GM12892 (cell line): ENCODE measurements around the gene AGRN.

Experiments
- POLR2A ChIP-seq: IDR thresholded peaks from 2 replicates; pipeline ENCODE4 v1.6.1; 2011; ENCODE audit warnings: low read depth, low read length, control low read depth
- POLR2AphosphoS5 ChIP-seq: IDR thresholded peaks from 2 replicates; pipeline ENCODE4 v1.6.1; 2011; ENCODE audit warnings: low read depth, low read length, control low read depth
- TAF1 ChIP-seq: IDR thresholded peaks from 2 replicates; pipeline ENCODE4 v1.6.1; 2011; ENCODE audit warnings: low read depth, mild to moderate bottlenecking, control low read depth, low read length, borderline replicate concordance

- TF ChIP-seq POLR2AphosphoS5 (no peak), POLR2A (no peak), TAF1 (no peak)
These were observed 5.1 kb downstream of the AGRN start for GRCh38 chr1:1024771-1025699.
